Measurements from ENCODE around the gene DEFB129.

GRCh38 chr20:258963-259362 is 31.9 kb downstream of the DEFB129 start:
- no peak for TF ChIP-seq POLR2A (IDR thresholded peaks at IDR 0.05; ENCODE audit: extremely low read depth, insufficient read length)
- peak; percentile 18 for TF ChIP-seq CTCF (IDR thresholded peaks at IDR 0.05; ENCODE audit: low read depth, low read length)
- no peak for TF ChIP-seq MAX (IDR thresholded peaks at IDR 0.05; ENCODE audit: low read depth, low read length)
